Erythroblast (primary cell): ENCODE data around the gene RAD51B.

Source experiments
- GATA1 ChIP-seq: IDR thresholded peaks from 2 replicates; pipeline ENCODE4 v1.6.1; 2011; ENCODE audit warnings: low read depth, mild to moderate bottlenecking, control low read depth, low read length, moderate library complexity
- POLR2A ChIP-seq: IDR thresholded peaks from 2 replicates; pipeline ENCODE4 v1.6.1; 2011; ENCODE audit warnings: mild to moderate bottlenecking, low read length

DNA sequence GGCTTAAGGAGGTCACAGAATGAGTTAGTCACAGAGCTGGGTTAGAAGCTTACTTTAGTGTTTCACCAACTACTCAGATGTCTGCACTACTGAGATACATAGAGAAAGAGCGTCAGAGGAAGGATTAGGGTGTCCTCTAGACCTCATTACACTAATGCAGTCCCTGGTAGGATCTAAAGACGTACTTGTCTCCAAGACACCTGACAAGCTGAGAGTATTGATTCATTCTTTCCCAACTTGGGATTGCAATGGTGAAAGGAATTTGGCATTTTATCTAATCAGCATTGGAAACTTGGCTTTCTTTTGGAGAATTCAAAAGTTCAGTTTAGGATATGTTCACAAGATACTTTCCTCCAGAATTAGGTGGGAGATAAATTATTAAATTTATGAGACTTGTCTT lies 571.2 kb downstream of the RAD51B start:
- TF ChIP-seq POLR2A, result no peak
- no peak for TF ChIP-seq GATA1
